Erythroblast (primary cell): Measurements from ENCODE around the gene TMEM236.

Experiments
- GATA1 ChIP-seq: IDR thresholded peaks from 2 replicates; pipeline ENCODE4 v1.6.1; 2011; ENCODE audit warnings: low read depth, mild to moderate bottlenecking, control low read depth, low read length, moderate library complexity
- POLR2A ChIP-seq: IDR thresholded peaks from 2 replicates; pipeline ENCODE4 v1.6.1; 2011; ENCODE audit warnings: mild to moderate bottlenecking, low read length

DNA sequence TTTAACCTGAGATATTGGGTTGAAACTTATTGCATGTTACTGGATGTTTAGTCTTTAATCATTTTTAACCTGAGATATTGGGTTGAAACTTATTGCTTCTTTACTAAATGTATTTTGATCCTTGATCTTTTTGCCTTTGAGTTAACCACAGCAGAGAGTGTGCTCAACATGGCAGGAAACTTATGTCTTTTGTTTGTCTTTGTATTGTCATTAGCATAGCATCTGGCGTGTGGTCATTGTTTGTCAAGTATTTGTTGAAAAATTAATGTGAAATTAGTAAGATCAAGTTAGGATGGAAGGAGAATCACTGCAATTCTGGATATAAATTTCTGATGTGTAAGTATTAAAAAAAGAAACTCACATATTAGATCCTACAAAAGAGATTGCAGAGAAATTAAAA lies 65.3 kb downstream of the TMEM236 start:
- TF ChIP-seq POLR2A: no peak
- TF ChIP-seq GATA1: no peak
